ENCODE results near the gene KRT33B.

KRT33B gene

GRCh38 chr17:41315204-41315794 is 54.3 kb downstream of the KRT33B start, which contains the start of gene KRTAP17-1:
KRTAP17-1 (minus strand) TSS chr17:41315710; CDS start chr17:41315650, 60 bp downstream.
- H3K4me3 ChIP-seq (ENCODE audit: low read depth, low read length), result no peak within 1 kb of the TSS
- no peak for TF ChIP-seq CTCF (conservative IDR thresholded peaks at IDR 0.05; ENCODE audit: low read depth, low read length)
- no peak for DNase-seq (ENCODE audit: low read depth)
